HG02623 (cell line): ENCODE data around the gene MMADHC.
A peak's percentile ranks its signal among the peaks of the same experiment; 100 is the strongest.

Experiments used
- ATAC-seq: cut with Tn5 transposase; IDR thresholded peaks from one replicate; pipeline ENCODE4 v1.9.1; 2021; ENCODE audit warnings: moderate library complexity; ENCODE audit not compliant: unreplicated experiment

MMADHC gene

DNA sequence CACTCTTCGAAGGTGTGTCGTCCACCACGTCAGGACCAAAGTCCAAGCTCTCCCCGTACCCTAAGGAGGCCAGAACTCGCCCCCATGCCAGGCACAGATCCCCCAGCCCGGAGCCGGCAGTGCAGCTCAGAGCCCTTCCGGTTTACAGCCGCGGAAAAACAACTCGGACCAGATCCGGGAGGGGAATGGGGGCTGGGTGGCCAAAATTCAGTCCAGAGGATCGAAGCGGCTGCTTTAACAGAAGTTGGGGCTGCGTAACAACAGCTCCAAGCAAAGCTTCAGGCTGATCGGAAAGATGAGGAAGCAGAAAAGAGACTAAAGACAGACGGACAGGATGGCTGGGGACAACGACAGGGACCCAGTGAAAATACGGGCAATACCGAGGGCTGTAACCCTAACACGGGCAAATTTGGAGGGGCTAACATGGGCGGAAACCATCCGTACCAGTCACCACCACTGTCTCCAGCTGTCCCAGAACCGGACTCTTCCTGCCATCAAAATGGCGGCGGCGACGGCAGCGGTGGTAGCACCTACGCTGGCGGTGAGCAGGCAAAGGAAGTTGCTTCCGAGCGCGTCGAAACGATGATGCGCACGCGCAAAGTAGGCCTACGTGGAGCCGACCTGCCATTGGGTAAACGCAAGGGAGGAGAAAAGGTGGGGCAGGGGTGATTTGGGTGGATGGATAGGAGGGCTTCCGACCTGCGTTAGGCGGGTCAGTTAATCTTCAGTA lies at the start of gene MMADHC:
Gene MMADHC (minus strand): TSS at position 556 of the 730 bp plus-strand sequence. CDS start 678 bp downstream, outside the sequence.
- ATAC-seq = peak; percentile 99

DNA sequence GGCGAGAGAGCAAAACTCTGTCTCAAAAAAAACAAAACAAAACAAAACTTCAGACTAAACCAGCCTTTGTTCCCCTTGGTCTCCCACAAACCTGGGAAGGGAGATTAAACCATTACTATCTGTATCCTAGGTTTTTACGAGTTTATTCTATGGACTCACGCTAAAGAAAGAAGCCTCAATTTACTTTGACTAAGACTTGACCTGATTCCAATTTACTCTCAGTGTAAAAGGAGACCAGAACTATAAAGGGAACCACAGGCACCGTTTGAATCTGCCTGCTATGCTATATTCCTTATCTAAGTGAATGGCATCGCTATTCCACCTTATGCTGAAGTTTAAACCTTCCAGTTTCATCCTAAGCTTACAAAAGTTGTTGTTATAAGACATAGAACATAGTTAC lies 46.5 kb upstream of the MMADHC start:
- no peak for ATAC-seq

DNA sequence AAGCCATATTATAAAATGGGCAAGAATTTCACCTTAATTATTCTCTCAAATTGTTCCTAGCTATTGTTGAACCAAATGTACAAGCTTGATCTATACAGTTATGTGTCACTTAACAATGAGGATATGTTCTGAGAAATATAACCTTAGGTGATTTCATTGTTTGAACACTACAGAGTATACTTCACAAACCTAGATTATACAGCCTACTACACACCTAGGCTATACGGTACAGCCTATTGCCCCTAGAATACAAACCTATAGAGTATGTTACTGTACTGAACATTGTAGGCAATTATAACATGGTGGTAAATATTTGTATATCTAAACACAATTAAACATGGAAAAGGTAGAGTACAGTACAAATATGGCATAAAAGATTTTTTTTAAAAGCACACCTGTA lies 42.9 kb upstream of the MMADHC start:
- ATAC-seq = no peak

DNA sequence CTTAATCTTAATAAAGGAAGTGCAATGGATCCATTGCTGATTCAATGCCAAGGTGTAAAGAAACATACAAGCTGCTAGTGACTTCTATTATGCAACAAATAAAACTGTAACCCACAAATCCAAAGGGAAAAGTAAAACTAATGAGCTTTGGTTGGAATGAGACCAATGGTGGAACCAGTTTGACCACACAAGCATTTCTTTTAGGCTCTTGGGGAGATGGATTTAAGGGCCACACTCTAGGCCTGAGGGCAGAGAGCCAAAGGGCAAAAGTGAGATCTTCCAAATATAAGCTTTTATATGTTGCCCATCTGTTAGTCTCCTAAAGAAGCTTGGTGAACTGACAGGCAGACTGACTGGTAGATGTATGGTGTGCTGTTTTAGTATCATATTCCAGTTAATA lies 41.5 kb upstream of the MMADHC start:
- no peak for ATAC-seq

DNA sequence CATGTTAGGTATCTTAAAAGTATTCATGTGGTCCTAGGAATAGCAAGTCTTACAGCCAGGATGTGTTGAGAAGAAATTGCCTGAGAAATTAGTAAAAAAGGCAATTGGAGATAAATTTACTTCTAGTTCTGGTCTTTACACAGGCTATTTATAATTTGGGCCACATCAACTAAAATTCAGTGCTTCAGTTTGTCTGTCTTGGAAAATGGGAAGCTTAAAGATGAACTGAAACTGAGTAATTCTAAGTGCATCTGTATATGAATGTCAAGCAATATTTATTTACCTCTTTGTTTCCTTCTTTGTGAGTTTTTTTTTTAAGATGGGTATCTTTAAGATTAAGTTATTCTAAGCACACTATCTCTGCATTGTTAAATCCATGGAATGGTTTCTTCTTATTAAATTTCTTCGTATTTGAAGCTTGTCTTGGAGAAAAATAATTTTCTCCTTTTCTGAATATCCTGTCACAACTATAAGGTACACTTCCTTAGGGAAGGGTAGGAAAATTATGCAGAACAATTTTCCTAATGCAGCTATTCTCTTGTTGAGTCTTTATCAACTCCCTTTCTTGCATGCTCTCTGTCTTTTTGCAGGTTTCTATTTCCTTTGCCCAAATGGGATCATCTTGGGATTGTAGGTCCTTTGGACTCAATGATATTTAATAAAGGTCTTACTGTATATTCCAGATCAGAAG lies 39.7 kb upstream of the MMADHC start:
- ATAC-seq = no peak

DNA sequence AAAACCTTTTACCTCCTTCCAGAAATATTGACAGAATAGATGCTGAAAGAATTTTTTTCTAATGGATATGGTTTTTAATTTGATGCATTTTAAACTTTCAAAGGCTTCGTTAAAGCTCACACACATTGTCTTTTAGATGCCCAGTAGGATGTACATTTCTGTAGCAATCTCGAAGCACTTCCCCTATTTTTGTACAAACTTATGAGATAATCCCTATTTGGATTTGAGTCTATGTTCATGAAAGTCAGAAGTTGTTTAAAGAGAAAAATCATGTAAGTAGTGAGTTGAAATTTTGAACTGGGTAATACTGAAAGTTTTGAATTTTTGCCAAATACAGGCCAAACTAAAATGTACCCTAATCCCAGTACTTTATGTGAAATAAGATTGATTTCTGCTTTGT lies 38.1 kb upstream of the MMADHC start:
- ATAC-seq = no peak

DNA sequence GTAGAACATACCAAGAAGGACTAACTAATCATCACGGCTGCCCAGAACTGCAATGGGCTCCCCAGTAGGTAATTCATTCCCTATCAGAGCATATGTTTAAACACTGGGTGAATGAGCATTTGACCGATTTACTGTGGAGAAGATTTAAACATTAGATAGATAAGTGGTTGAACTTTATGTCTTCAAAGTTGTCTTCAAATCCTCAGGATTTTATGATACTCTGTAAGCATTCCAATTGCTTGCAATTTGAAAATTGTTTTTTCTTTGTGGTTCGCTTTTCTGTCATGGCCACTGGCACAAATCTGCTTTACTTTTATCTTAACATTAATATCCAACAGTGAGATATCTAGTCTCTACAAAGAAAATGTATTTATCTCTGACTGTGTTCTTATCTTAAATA lies 37.7 kb upstream of the MMADHC start:
- ATAC-seq = no peak

DNA sequence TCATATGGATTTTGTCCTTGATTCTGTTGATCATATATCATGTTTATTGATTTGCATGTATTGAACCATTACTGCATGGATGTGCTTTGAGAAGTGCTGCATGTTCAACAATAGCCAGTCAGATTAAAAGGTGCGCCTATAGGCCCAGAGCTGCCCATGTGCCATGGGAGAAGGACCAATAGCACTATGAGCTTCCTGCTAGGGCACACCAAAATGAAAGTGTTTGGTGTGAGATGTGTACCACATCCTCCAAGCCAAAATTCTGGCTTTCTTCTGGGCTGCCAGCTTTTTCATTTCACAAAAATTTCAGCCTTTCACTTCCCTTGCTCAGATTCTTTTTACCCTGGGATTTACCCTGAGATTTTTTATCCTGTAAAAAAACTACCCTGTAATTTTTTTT lies 34.8 kb upstream of the MMADHC start:
- no peak for ATAC-seq

DNA sequence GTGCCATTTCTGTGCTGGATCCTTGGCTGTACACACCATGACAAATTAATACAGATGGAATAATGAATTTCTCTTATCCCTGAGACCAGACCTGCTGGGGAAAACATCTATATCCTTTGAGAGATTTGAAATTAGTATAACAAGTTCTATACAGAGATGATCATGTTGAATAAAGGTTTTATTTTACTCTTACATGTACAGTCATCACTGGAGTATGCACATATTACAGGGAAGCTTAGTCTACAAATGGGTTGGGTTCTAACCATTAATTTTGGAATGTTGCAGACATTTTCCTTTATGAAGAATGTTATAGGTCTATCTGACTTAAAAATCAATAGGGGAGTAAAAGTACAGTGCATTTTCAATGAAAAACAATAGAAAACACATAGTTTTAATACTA lies 29.9 kb upstream of the MMADHC start:
- no peak for ATAC-seq

DNA sequence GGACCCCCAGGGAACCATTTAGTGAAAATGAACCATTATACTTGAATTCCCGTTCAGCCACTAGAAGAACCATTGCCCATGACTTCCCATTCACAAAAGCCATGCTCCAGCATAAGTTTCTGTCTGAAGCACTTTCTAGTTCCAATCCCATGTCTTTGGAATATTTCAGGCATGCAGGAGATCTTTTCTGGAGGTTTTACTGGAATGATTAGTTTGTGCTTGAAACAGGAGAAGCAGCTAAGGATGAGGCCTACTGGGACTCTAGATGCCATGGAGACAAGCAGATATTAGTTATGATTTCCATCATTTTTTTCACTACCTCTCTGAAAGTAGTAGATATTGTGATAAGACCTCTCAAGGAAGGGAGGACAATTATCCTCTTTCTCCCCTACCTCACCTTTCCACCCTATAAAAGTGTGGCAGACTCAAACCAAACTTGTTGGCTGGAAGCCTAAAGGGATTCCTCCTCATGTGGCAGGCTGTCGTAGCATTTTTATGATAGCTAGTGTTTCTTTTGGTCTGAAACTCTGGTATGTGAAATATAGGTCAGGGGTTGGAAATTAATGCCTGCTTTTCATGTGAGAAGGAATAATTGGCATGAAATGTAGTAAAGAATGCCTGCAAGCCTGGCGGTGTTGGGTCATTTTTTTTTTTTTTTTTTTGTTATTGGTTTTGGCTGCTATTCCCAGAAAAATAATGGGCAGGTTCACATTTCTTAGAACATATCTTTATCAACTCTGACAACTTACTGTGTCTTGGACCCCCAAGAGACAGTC lies 29.3 kb upstream of the MMADHC start:
- ATAC-seq = no peak

DNA sequence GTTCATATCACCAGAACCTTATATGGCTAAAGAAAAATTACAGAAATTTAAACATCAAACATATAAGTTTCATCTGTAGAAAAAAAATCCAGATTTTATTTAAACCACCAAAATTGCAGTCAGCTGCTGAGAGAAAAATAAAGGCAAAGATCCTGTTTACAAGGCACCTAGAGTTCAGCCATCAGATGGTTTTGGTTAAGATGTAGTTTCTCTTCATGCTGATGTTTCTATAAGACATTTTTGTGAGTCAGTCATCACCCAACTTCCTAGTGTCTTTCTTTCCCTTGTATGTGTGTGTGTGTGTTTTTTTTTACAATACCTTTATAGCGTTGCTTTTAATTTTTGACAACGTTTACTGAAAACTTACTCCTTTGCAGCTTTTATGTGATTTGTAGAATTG lies 26.1 kb upstream of the MMADHC start:
- no peak for ATAC-seq

DNA sequence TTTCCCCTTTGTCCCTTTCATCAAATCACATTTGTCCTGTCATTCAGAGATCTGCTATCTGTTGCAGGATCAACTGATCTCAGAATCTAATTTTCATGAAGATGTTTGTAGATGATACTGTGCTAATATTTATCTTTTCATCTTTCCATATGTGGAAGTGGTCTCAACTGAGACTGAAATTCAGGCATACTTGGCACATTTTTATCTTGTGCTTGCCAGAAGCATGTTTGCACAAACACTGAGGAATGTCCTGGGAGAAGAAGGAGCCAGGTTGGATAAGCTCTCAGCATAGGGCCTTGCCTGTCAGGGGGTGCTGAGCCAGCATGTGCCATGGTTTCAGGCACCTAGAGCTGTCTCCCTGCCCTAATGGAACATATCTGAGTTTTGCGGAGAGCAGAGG lies 24.5 kb upstream of the MMADHC start:
- ATAC-seq = no peak

DNA sequence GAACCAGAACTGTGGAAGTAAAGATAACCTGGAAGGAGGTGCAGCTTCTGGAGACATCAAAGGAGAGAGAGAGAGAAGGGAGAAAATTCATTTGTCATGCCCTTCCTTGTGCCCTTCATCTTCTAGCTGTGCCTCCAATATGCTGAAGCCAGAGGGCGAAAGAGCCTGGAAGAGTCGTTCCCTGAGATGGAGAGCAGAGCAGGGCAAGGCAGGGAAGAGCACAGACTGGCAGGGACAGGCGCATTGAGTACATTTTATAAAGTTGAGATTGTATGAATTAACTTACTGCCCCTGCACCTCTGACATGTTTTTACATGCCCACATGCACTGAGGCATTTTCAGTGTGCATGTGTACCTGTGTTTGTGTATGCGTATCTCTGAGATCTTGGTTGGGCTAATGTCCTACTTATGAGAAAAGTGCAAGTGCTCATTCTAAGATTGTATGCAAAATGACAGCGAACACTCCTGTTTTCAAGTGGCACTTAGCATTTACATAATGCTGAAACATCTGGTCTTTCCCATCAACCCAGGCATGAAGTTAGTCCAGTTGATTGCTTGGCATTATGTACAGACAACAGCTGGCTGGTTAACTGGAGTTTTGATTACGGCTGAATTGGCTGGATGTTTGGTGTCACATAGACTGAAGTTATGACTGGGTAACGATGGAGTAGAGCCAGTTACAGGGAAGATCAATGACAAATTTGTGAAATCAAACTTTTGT lies 23.7 kb upstream of the MMADHC start:
- no peak for ATAC-seq

DNA sequence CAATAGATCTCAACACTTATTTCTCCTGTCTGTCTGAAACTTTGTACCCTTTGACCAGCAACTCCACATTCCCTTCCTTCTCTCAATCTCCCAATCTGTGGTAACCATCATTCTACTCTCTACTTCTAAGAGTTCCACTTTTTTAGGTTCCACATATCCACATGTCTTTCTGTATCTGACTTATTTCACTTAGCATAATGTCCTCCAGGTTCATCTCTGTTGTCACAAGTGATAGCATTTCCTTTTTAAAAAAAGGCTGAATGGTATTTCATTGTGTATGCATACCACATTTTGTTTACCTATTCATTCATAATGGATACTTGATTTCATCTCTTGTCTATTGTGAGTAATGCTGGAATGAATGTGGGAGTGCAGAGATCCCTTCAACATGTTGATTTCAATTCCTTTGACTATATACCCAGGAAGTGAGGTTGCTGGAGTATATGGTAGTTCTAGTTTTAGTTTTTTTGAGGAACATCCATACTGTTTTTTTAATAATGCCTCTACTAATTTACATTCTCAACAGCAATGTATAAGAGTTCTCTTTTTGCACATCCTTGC lies 18.8 kb upstream of the MMADHC start:
- ATAC-seq = no peak

DNA sequence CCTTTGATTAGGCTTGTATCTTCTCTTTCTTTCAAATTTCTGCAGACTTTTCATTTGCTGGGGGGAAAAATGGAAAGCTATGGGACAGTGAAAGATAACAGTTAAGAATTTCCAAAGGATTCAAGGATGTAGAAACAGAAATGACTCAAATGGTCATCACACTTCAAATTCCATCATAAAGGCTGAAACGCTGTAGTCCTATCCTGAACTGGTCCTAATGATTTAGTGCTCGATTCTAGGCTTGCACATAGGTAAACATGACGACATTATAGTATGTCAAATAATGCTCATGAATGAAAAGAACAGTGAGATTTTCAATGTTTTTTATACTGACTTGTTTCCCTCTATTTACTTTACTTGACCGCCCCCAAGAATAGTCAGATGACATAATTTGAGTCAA lies 15.7 kb upstream of the MMADHC start:
- no peak for ATAC-seq

DNA sequence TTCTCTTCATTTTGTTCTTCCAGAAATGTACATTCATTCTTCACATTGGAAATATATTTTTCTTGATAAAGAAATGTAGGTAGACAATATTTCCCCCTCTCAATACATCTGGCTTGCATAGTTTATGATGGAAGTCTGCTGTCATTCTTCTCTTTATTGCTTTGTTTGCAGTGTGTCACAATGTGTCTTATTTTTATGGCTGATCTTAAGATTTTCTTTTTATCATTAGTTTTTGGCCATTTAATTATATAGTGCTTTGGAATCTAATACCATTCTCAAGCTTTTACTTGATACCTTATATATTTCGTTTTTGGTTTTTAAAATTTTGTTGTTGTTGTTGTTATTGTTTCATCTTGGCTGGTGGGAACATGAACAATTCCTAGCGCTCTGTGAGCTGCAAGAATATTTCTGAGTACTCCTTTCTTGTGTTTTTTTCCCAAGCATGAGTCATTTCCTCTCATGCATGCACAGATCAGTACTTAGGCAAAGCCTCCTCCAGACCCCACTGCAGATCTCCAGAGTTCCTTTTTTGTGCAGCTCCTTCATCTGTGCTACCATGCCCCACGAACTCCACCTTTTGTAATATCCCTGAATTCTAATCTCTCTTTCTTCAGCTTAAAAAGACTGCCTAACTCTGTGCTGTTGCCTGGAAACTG lies 13.7 kb upstream of the MMADHC start:
- no peak for ATAC-seq

DNA sequence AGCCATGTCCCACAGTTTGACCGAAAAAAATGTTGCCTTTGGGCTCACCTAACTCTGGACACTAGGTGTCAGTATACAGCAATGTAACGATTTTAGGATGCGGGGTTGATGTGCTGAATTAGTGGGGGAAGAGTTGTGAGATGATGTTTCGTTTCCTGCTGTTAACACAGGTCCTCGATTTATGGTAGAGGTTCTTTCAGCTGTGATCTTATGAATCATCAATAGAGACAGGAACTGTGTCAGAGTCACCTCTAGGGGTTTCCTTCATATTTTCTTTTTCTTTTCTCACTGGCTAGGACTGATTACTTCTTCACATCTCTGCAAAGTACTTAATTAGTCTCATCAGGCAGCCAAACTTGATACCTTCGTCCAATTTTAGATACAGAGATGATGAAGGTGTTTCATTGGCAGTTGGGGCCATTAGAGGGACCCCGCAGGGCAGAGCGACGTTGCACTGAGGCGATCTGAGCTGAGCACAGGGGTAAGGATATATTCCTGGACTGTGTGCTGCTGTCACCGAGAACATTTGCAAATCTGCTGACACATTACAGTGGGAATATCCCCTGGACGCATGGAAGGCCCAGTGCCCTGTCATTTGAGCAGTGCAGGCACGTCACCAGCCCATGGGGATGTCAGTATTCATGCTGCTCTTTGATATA lies 10.2 kb upstream of the MMADHC start:
- peak; percentile 95 for ATAC-seq

DNA sequence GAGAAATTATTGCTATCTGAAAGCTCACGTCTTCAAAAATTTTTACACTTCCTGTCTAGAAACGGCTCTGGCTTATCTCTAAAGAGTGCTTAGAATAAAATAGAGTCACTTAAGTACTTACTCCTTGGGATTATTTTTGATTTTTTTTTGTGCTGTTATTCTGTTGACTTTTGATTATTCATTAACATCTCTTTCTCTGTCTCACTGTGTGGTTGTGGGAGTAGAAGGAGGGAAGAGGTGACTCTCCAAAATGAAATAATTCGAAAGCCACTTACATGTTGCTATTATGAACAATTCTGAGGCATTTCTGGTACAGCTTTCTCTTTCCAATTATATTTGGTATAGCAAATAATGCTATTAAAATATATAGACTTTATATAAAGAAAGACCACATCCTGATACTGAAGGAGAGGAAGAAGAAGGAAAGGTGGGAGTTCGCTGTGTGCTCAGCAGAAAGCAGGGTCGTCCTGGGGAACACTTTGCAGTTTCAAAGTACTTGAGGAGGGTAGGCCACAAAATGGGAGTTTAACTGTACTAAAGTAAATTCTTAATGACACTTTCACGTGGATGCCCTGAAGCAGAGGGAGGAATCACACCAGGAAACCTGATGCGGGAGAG lies 9.6 kb upstream of the MMADHC start:
- ATAC-seq = no peak

DNA sequence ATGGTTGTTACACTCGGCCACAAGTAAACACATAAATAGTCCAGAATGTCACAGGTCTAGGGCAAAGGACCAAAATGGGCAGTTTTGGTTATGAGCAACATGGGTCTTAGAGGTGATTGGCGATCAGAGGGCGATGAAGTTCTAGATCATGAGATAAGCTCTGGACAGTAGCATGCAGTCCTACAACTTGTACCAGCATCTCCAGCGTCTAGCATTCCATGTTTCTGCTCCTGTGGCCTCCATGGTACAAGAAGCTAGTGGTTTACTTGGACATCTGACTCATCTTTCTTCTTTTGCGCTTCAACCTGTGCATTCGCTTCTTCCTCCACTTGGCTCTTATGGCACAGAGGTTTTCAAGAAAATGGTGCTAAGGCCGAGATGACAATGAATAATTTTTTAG lies 8.9 kb upstream of the MMADHC start:
- no peak for ATAC-seq
